NCI-H82 treated with DMSO at 0.1 percent for 48 hours (cell line): ENCODE data around the gene LEMD3.

Experiments
- DNase-seq: peaks from one replicate; lab custom pipeline; 2025; ENCODE audit not compliant: unreplicated experiment; lab: John Stamatoyannopoulos, UW

The LEMD3 gene

DNA sequence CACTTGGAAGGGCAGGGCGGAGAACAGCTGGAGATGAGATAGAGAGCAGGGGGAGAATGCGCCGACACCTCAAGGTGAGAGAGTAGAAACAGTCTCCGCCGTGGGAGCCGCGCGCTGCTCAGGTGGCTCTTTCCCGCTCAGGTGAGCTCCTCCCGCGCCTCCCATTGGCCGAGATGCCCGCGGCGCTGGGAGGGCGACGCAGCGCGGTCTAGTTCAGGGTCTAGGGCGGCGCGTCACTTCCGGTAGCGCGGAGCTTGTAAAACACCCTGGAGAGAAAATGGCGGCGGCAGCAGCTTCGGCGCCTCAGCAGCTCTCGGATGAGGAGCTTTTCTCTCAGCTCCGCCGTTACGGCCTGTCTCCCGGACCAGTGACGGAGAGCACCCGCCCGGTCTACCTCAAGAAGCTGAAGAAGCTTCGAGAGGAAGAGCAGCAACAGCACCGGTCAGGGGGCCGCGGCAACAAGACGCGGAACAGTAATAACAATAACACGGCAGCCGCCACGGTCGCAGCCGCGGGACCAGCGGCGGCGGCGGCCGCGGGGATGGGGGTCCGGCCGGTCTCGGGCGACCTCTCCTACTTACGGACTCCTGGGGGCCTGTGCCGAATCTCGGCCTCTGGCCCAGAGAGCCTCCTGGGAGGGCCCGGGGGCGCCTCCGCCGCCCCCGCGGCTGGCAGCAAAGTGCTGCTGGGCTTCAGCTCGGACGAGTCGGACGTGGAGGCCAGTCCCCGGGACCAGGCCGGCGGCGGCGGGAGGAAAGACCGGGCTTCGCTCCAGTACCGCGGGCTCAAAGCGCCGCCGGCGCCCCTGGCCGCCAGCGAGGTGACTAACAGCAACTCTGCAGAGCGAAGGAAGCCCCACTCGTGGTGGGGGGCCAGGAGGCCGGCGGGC, at the start of gene LEMD3:
Gene LEMD3 (plus strand): TSS at position 264 of the 889 bp plus-strand sequence. CDS start 14 bp downstream, at position 278.
- DNase-seq, result peak; percentile 73

DNA sequence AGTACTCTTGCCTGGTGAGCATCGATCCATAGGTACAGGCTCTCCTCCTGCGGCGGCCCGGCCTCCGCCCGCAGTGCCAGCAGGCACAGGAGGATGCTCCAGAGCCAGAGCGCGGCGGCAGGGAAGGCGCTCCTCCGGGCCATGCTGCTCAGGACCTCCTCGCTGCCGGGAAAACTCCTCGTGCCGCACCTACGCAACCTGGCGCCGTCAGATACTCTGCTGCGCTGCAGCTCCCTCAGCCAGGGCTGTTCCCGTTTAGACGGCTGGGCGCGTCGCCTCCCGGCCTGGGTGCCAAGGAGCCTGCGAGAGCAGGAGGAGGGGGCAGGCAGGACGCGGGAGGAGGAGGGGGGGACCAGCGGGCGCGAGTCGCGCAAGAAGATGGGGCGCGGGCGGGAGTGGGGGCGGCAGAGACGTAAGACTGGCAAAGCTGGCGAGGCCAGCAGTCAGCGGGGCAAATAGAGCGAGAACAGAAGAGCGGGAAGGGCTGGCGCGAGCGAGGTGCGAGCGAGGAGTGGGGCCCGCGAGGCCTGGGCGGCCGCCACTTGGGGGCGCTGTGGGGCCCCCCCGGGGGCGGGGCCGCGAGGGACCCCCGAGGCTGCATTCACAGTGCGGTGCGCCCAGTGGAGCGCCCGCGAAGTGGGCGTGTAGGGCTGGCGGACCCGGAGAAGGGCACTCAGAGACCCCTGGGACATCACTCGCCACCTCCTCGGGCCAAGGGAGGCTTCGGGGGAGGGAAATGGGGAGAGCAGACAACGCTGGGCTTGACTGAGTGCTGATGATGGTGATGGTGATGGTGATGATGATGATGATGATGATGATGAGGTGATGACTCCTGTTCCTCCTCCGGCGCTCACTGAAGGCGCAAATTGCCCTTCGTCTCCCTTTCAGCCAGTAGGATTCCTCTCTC, 48.1 kb upstream of the LEMD3 start, which contains the start of gene WIF1:
Gene WIF1 (minus strand): TSS at position 257 of the 907 bp plus-strand sequence. CDS start 114 bp downstream, at position 143.
- no peak for DNase-seq

DNA sequence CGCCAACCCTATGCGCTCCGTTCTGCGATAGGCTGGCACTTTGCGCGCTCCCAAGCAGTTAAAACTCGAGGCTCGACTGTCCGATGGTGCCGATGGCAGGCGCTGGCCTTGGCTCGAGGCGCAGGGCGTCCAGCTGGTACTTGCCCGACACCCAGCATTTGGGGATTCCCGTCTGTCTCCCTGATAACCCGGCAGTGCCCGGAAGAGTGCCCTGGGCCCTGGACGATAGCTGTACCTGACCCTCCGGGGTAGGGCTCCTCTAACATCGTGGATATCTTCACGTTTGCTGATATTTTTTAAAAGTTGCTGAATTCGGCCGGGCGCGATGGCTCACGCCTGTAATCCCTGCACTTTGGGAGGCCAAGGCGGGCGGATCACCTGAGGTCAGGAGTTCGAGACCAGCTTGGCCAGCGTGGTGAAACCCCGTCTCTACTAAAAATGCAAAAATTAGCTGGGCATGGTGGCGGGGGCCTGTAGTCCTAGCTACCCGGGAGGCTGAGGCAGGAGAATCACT, 47.4 kb upstream of the LEMD3 start:
- no peak for DNase-seq

DNA sequence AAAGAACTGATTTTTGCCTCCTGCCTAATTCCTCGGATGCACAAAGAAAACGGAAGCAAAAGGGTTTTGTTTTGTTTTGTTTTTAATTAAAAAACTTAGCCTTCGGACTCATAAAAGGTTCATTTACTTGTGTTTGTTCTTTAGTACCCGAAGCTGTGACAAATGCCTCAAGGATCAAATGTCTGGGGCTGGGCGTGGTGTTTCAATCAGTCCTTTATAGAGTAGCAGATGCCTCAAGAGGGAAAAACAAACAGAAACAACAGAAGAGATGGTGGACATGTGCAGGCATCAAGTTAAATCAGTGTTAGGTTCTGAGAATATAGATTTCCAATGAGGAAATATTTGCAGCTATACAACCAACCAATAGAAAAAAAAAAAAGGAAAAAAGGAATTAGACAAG, 46.7 kb upstream of the LEMD3 start:
- DNase-seq, result no peak

DNA sequence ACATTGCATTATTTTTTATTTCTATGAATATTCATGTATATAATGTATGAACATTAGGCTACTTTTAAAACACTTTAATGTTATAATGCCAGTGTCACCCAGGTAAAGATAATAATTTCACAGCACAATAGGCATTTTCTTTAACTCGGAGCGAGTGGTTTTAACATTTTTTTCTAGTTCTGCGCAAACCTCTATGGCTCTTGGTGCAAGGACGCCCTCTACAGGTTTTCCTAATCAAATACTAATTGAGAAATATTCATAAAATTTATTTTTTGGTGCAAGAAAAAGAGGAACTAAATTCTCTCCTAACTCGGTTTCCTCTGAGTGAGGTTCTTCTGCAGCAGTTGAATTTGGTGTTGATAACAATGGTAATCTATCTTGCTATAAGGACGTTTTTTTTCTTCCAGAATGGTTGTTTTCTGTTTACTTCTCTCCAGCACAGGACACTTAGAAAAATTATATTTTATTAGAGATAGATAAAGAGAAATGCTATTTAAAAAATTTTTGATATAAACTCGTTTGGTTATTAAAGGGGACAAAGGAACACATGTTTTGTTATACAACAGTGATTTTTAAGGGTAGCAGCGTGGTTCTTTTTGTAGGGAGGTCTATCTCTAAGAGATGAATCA, 45.8 kb upstream of the LEMD3 start:
- peak; percentile 15 for DNase-seq

DNA sequence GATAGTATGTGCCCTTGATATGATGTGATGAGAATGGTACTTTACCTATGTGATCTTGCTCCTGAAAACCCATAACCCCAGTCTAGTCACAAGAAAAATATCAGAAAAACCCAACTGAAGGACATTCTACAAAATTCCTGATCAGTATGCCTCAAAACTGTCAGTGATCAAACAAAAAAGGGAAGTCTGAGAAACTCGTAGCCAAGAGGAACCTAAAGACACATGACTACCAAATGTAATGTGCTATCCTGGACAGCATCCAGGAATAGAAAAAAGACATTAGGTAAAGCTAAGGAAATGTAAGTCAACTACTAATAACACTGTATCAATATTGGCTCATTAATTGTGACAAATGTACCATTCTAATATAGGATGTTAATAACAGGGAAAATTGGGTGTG, 44.1 kb upstream of the LEMD3 start:
- DNase-seq, result no peak

DNA sequence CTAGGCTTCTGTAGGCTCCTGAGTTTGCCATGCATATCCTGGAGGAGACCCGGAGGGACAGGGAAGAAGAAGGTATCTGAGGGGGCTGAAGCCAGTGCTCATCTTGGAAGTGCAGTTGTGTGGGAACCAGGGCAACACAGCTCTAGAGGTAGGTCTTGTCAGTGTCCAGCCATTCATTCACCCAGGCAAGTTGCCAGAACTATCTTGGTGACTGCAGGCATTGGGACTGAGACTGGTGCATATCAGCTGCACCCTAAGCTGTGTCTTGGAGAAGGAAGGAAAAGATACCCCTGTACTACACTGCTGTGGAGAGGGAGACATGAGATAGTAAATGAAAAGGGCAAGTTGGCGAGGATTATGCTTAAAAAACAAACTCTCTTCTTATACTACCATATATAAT, 43.4 kb upstream of the LEMD3 start:
- DNase-seq, result no peak

DNA sequence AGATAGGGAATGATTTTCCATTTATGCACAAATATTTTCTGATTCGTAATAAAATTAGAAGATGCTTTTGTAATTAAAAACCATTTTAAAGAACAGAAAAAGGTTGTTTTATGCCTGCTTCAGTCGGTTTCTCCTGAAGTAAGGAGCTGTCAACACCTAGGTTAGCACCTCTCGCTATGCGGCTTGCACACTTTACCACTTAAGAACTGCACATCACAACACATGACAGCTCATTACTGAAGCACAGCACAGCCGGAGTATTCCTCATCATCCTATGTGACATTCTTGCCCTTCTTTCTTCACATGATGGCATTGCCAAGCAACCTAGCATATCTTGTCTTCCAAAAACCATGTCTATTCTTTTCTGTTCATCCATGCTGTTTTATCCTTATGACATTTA, 42.9 kb upstream of the LEMD3 start:
- DNase-seq, result no peak

DNA sequence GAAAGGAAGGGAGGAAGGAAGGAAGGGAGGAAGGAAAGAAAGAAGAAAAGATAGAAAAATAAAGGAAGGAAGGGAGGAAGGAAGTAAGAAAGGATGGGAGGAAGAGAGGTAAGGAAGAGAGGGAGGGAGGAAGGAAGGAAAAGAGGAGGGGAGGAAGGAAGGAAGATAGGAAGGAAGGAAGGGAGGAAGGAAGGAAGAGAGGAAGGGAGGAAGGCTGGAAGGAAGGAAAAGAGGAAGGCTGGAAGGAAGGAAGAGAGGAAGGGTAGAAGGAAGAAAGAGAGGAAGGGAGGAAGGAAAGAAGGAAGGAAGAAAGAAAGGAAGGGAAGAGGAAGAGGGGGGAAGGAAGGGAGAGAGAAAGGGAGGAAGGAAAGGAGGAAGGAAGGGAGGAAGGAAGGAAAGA, 35.5 kb upstream of the LEMD3 start:
- no peak for DNase-seq

DNA sequence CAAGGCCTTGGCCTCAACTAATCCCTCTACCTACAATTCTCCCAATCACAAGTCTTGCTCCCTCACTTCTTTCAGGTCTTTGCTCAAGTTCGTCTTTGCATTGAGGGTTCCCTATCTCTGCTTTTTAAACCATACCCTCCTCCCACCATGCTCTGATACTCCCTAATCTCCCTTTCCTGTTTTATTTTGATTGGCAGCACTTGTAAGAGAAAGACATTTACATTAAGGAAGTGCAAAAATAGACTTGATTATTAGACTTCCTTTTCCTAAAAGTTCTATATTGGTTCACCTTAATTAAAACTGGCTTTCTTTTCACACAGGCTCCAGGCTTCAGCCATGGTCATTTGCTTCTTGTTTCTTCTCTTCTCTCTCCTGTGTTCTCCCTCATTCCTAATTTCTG, 30.0 kb upstream of the LEMD3 start:
- no peak for DNase-seq

DNA sequence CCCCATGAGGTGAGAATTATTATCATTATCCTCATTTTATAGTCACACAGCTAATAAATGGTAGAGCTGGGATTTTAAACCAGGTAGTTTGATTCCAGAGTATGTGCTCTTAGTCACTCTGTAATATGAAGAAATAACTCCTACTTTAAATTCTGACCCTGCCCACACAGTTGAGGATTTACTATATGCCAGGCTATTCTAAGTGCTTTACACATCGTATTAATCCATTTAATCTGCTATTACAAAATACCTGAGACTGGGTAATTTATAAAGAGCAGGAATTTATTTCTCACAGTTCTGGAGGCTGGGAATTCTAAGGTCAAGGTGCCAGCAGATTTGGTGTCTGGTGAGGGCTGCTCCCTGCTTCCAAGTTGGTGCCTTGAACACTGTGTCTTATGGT, 28.6 kb upstream of the LEMD3 start:
- no peak for DNase-seq

DNA sequence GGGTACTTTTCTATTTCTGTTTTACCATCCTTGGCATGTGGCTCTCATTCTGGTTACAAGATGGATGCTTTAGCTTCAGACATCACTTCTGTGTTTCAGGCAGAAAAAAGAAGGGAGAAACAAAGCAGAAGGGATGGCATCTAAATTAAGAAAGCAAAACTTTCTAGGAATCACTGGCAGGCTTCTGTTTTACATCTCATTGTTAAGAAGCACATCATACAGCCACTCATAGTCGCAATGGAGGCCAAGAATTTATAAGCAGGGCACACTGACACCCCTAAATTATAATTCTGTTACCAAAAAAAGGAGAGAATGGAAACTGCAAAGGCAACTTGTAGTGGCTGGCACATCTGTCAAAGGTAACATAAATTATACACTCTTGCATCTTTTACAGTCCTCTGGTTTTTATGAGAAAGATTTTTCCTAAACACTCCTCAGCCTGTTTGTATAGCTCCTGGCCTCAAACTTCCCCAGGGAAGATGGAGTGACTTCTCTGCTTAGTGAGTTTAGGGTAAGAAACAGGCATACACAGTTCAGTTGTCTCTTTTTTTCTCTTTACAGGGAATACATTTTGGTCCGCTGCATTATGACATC, 22.0 kb upstream of the LEMD3 start:
- no peak for DNase-seq

DNA sequence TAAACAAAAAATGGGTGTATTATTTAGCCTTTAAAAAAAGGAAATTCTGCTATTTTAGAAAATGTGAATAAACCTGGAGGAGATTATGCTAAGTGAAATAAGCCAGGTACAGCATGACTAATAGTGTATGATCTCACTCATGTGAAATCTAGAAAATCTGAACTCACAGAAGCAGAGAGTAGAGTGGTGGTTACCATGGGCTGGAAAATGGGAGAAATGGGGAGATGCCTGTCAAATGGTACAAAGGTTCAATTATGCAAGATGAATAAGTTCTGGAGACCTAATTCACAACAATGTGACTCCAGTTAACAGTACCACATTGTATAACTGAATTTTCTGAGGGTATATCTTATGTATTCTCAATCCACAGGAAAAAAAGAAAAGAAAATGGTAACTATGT, 17.4 kb upstream of the LEMD3 start:
- DNase-seq, result no peak

DNA sequence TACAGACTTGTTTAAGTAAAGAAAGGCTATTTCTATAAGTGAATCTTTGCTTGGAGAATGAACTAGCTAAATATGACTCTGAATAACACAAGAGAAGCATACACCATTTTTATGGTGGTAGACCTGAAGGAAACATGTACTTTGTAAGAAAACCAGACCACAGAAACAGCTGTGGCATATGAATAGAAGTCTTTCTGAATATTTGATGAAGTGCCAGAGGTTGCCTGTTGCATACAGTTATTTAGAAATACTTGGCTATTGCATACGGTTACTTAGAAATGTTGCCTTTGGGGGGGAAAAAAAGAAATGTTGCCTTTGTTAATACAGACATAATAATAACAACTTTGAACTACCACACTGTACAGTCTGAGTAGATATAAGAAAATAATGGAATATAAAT, 16.8 kb upstream of the LEMD3 start:
- DNase-seq, result no peak

DNA sequence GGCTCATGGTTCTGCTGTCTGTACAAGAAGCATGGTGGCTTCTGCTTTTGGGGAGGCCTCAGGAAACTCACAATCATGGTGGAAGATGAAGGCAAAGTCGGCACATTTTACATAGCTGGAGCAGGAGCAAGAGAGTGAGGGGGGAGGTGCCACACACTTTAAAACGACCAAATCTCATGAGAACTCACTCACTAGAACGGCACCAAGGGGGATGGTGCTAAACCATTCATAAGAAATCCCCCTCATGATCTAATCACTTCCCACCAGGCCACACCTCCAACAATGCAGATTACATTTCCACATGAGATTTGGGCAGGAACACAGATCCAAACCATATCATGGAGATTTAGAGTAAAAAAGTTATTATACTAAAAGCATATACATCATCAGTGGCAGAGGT, 13.6 kb upstream of the LEMD3 start:
- DNase-seq, result no peak

DNA sequence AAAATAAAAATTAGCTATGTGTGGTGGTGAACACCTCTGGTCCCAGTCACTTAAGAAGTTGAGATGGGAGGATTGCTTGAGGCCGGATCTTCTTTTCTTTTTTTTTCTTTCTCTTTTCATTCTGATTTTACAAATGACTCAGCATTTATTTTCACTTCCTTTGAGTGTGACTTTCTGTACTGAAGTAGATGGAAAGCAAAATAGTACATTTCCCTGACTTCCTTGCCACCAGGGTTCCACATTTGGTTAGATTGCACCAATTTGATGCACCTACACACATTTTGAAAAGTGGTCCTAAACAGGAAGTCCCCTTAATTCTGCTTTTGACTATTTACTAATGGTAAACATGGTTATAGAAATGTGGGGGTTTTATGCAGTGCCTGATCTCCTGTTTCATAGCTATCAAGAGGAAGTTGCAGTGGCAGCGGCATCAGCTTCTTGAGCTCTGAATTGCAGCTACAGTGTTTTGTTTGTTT, 13.0 kb upstream of the LEMD3 start:
- no peak for DNase-seq

DNA sequence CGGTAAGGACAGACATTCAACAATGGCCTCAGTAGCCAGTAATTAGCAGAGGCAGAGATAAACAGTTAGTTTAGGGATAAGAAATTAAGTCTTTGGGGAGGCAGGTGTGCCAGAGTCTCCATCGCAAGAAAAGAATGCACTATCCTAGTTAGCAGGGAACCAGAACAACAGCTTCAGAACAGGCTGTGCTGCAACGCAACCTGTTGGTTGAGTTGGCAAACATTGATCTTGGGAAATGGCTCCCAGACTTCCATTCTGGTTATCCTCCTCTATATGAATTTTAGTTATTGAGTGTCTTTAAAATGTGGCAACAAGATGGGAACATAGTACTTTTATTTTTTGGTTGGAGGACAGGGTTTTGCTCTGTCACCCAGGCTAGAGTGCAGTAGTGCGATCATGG, 12.3 kb upstream of the LEMD3 start:
- no peak for DNase-seq

DNA sequence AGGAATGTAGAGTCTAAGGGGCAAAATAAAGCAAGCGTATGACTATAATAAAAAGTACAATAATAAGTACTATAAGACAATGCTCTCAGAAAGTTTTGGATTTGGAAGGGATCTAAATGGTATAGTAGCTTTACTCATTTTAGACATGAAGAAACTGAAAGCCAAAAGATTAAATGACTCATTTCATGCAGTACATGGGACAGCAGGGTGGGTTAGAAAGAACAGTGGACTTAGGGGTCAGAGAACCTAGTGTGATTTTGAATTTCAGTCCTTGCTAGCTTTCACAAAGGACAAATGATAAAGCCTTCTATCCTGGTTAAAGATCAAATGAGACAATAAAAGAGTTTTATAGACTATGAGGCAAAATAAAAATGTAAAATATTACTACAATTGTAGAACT, 6.8 kb upstream of the LEMD3 start:
- DNase-seq, result no peak

DNA sequence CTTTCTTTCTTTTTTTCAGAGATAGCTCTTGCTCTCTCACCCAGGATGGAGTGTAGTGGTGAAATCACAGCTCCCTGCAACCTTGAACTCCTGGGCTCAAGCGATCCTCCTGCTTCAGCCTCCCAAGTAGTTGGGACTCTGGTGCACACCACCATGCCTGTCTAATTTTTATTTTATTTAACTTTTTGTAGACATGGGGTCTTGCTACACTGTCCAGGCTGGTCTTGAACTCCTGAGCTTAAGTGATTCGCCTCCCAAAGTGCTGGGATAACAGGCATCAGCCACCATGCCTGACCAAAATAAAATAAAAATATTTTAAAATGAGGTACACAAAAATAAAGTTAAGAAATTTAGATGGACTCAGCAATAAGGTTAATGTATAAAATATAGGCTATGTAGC, 5.1 kb upstream of the LEMD3 start:
- no peak for DNase-seq

DNA sequence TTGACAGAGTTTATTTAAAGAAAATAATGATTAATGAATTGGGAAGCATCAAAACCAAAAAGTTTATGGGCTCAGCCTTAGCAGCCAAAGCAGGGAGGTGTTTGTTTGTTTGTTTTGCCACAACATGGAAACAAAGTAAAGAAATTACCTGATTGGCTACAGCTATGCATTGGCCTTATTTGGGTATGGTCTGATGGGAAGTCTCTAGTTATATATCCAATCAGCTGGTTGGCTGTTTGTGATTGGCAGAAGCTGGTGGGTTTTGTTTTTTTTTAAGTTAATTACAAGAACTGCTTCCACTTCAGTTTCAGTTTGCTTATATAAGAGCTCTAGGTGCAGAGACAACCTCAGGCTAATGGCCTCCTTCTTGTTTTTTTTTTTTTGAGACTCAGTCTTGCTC, 4.6 kb upstream of the LEMD3 start:
- no peak for DNase-seq
